NCI-H2227 (cell line): ENCODE results near the gene CALML5.
"Not testable (repeated sequence)": the region's sequence is repeated elsewhere in the genome, so short reads cannot be mapped to it uniquely, and the experiment has no call there.

Experiments
- DNase-seq: peaks from one replicate; lab custom pipeline; 2025; ENCODE audit not compliant: unreplicated experiment; lab: John Stamatoyannopoulos, UW

CALML5 gene

GRCh38 chr10:5485948-5486852, 13.2 kb downstream of the CALML5 start:
- DNase-seq, result no peak

- DNase-seq, result no peak
These were observed 14.1 kb downstream of the CALML5 start for GRCh38 chr10:5485290-5485689.

GRCh38 chr10:5484205-5484604, 15.2 kb downstream of the CALML5 start:
- DNase-seq, result no peak

- no peak for DNase-seq
These were observed 17.4 kb downstream of the CALML5 start for GRCh38 chr10:5482016-5482415.

DNA sequence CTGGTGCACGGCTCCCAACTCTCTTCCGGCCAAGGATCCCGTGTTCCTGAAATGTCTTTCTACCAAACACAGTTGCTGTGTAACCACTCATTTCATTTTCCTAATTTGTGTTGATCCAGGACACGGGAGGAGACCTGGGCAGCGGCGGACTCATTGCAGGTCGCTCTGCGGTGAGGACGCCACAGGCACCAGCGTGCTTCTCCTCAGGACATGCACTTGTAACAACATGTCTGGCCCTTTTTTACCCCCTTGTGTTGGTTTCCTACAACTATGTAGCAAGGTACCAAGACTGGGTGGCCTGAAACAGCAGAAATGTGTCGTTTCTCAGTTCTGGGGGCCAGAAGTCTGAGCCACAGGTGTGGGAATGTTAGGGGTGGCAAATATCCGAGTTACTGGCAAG, 18.2 kb downstream of the CALML5 start:
- DNase-seq, result no peak

DNA sequence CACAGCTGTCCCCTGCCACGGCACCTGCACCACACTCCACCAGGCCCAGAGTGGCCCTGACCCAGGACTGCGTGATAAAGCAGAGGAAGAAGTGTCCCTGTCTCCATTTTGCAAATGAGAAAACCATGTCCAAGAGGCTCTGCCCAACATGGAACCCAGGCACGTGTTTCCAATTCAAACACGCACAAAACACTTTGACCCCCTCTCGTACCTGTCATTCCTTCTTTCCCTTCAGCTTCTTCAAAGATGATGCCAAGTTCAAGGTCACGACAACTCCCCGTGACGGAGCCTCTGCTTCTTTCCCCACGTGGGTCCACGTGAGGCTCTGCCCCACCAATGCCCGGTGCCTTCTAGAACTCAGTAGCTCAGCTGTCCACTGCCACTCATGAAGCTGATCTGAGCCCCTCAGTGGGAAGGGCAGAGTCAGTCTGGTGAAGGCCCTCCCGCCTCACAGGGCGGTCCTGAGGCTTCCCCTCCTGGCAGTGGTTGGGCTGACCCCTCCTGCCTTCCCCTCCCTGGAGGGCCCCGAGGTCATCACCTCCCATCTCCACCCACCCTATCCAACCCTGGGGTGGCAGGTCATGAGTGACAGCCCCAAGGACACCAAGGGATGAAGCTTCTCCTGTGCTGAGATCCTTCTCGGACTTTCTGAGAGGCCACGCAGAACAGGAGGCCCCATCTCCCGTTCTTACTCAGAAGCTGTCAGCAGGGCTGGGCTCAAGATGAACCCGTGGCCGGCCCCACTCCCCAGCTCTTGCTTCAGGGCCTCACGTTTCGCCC, 19.0 kb downstream of the CALML5 start:
- no peak for DNase-seq

- no peak for DNase-seq
These were observed 19.7 kb downstream of the CALML5 start for GRCh38 chr10:5479481-5480161.

DNA sequence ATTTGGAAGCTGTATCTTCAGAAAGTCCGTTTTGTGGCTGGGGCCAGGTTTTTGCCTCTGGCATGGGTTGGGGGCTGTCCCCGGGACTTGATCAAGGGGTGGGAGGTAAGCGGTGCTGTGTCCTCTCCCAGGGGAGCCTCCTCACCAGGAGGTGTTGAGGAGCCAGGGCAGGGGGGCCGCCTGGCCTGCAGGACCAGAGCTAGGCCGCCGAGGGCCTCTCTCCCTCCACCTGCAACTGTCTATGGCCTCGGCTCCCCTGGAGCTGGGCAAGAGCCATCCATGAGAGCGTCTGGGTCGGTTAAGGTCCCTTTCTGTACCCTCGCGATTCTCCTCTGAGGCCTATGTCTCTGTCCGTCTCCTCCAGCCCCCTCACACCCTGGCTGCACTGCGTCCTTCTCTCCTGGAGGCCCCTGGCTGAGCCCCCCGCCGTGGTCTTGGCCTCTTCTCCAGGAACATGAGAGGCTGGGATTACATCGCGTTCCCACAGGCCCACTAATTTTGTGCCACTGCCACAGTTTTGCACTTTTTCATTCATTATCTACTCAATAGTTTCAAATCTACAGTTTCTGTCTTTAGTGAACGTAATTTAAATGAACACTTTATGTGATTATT, 20.6 kb downstream of the CALML5 start:
- no peak for DNase-seq

DNA sequence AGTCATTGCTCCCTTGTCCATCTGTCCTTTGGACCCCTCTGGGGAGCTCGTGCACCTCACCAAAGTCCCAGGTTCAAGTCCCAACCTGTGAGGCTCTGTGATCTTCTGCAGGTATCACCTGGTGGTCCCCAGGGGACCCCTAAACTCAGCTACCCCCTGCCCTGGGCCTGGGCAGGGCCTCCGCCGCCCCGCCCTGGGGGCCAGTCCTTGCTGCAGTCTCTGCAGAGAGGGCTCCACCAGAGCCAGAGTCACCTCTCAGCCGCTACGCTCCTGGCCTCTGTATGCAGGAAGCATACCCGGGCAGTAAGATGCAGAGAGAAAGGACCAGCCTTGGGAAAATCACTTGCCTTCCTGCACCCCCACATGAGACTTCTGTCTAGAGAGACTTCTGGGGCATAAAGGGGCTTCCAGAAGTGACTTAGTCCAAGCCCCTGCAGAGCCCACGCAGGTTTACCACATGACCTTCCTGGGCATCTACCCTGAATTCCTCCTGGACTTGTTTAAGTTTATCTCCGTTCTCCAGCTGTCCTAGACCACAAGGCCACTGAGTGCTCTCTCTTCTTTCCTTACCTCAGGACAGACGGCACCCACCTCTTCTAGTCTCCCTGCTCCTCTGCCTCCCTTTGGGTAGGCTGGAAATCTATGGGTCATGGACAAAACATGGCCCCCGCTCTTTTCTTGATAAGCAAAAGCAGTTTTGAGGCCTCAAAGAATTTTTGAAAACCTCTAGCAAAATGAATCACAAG, 21.2 kb downstream of the CALML5 start:
- no peak for DNase-seq

- DNase-seq, result no peak
These were observed 22.3 kb downstream of the CALML5 start for GRCh38 chr10:5476918-5477525.

GRCh38 chr10:5475974-5476807, 23.2 kb downstream of the CALML5 start:
- DNase-seq, result not testable (repeated sequence)

DNA sequence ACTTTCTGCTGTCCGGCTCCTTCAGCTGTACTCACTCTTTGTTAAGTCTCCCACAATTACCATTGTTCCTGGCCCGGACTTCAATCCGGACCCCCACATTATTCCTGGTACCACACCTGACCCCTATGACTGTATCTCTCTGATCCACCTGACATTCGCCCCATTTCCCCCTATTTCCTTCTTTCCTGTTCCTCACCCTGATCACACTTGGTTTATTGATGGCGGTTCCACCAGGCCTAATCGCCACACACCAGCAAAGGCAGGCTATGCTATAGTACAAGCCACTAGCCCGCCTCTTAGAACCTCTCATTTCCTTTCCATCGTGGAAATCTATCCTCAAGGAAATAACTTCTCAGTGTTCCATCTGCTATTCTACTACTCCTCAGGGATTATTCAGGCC, 24.3 kb downstream of the CALML5 start:
- not testable (repeated sequence) for DNase-seq

- DNase-seq, result not testable (repeated sequence)
These were observed 24.7 kb downstream of the CALML5 start for GRCh38 chr10:5474642-5475041.

- no peak for DNase-seq
These were observed 29.2 kb downstream of the CALML5 start for GRCh38 chr10:5470062-5470751.

DNA sequence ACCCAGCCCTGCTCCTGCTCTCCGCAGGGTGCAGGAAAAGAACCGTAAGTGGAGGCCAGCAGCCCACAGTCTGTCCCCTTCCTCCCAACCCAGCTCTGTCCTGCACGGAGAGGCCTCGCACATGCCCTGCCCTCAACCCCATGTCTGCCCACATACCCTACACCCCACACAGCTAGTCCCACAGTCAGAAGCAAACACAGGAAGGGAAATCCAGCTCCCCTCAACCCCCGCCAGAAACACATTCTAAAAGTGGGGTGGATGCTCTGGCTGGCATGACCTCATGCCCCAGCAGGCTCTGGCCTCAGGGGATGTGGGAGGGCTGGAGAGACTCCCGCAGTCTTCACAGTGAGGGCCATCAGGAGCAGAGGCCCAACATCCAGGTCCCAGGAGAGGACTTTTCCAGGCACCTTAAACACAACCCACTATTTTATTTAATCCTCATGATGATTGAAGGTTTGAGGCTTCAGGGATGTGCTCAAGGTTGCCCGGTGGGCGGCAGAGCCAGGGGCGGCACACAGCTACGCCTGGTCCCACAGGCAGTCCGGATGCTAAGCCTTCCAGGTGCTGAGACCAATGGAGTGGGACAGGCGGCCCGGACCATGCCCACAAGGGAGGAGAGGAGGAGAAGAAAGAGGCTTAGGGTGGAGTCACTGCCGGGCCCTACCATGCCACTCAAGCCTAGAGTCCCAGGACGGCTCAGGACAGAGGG, 29.9 kb downstream of the CALML5 start:
- no peak for DNase-seq

GRCh38 chr10:5468262-5469106, 30.9 kb downstream of the CALML5 start:
- DNase-seq, result no peak

- DNase-seq, result no peak
These were observed 31.6 kb downstream of the CALML5 start for GRCh38 chr10:5467634-5468255.
